Fibroblast of skin of back (primary cell): ENCODE data around the gene MED12. TPM values are rescaled to one million over a fixed set of nuclear protein-coding genes. Genes with fewer than 3 reads are reported as not detected.

Experiments
- DNase-seq: peaks from one replicate; pipeline ENCODE4 v3.0.0-alpha.2; 2013
- polyA plus RNA-seq, 2 experiments: library from polyadenylated mRNA; unstranded; fragments of 120-200 nt; gene quantifications; one replicate each; pipeline ENCODE4 v1.2.1, GENCODE V29; 2013; ENCODE audit not compliant: insufficient read length in 2 of 2

MED12 gene
- polyA plus RNA-seq (2013, experiment 1 of 2; ENCODE audit: insufficient read length): 17.5 TPM
- 17.6 TPM for polyA plus RNA-seq (2013, experiment 2 of 2; ENCODE audit: insufficient read length)

- peak; percentile 80 for DNase-seq
These were observed at the start of gene MED12 for GRCh38 chrX:71118032-71118984. MED12 (plus strand) TSS chrX:71118596; CDS start chrX:71118755, 159 bp downstream.

- no peak for DNase-seq
These were observed 47.9 kb upstream of the MED12 start for GRCh38 chrX:71070531-71070930.

- peak; percentile 19 for DNase-seq
These were observed 36.9 kb upstream of the MED12 start for GRCh38 chrX:71081330-71082123.

GRCh38 chrX:71082124-71082647 is 36.2 kb upstream of the MED12 start:
- no peak for DNase-seq

GRCh38 chrX:71082822-71083221 is 35.6 kb upstream of the MED12 start:
- DNase-seq: no peak

- no peak for DNase-seq
These were observed 32.5 kb upstream of the MED12 start for GRCh38 chrX:71085900-71086299.

- no peak for DNase-seq
These were observed 27.1 kb upstream of the MED12 start for GRCh38 chrX:71091263-71091662.

- DNase-seq: no peak
These were observed 23.4 kb upstream of the MED12 start for GRCh38 chrX:71095033-71095432.

GRCh38 chrX:71095555-71095980 is 22.8 kb upstream of the MED12 start, which contains the start of gene FOXO4:
FOXO4 (plus strand) TSS chrX:71095851; CDS start chrX:71096529, 678 bp downstream.
- DNase-seq: peak; percentile 83

GRCh38 chrX:71095981-71096759 is 22.2 kb upstream of the MED12 start:
- no peak for DNase-seq

- DNase-seq: no peak
These were observed 21.7 kb upstream of the MED12 start for GRCh38 chrX:71096760-71097032.

GRCh38 chrX:71098302-71098701 is 20.1 kb upstream of the MED12 start:
- peak; percentile 43 for DNase-seq

- DNase-seq: no peak
These were observed 19.4 kb upstream of the MED12 start for GRCh38 chrX:71098951-71099506.

GRCh38 chrX:71099736-71100135 is 18.7 kb upstream of the MED12 start:
- DNase-seq: no peak

GRCh38 chrX:71100581-71101505 is 17.6 kb upstream of the MED12 start:
- DNase-seq: no peak

- DNase-seq: no peak
These were observed 16.1 kb upstream of the MED12 start for GRCh38 chrX:71102292-71102691.

GRCh38 chrX:71103110-71103983 is 15.0 kb upstream of the MED12 start:
- DNase-seq: no peak

GRCh38 chrX:71105628-71106027 is 12.8 kb upstream of the MED12 start:
- no peak for DNase-seq

GRCh38 chrX:71106427-71106826 is 12.0 kb upstream of the MED12 start, which contains the start of gene CXorf65:
CXorf65 (minus strand) TSS chrX:71106740; CDS start chrX:71106556, 184 bp downstream.
- DNase-seq: no peak

GRCh38 chrX:71107245-71107644 is 11.2 kb upstream of the MED12 start:
- DNase-seq: no peak
